ENCODE measurements around the gene ZNF880.
A peak's percentile ranks its signal among the peaks of the same experiment; 100 is the strongest.

The ZNF880 gene

DNA sequence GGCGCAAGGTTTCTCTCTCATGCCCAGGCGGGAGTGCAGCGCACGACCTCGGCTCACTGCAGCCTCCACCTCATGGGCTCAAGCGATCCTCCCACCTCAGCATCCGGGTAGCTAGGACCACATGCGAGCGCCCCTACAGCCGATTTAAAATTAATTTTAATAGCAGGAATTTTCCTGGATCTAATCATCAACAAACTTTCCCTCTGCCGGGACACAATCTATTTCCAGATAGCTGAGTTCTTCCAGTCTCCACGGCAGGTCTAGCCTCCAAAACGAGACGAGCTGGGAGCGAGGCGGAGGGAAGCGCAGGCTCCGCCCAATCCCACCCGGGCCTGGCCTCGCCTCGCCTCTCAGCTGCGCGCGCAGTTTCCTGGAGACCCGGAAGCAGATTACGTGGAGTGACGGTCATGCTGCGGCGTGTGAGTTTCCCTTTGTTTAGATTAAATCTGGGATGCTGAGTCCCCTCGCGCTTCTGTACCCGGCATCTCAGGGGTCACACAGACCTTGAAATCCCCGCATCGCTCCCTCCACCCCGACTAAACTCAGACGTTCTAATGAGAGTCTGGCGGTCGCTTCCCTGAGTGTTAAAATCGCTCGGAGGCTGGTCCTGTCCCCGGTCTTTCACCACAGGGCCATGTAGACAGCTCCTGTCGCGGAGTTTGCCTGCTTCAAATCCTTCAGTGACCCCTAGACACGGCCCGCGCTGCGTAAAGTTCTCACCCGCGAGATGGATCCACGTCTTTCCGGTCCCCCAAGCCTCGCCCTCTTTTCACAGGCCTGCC lies at the start of gene ZNF880:
TSS of gene ZNF880 (plus strand) at position 365 of the 782 bp plus-strand sequence. CDS start at position 408, 43 bp downstream.
- peak; percentile 96 for DNase-seq (ENCODE audit: low read depth, low spot score)

DNA sequence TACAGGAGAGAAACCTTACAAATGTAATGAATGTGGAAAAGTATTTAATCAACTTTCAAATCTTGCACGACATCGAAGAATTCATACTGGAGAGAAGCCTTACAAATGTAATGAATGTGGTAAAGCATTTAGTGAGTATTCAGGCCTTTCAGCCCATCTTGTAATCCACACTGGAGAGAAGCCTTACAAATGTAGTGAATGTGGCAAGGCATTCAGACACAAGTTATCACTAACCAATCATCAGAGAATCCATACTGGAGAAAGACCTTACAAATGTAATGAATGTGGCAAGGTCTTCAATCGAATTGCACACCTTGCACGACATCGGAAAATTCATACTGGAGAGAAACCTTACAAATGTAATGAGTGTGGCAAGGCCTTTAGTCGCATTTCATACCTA lies 47.3 kb upstream of the ZNF880 start:
- DNase-seq (ENCODE audit: low read depth, low spot score) = no peak

- no peak for DNase-seq (ENCODE audit: low read depth, low spot score)
Observed at GRCh38 chr19:52331757-52332156, 38.0 kb upstream of the ZNF880 start.

GRCh38 chr19:52335768-52336116 lies 34.0 kb upstream of the ZNF880 start:
- no peak for DNase-seq (ENCODE audit: low read depth, low spot score)

DNA sequence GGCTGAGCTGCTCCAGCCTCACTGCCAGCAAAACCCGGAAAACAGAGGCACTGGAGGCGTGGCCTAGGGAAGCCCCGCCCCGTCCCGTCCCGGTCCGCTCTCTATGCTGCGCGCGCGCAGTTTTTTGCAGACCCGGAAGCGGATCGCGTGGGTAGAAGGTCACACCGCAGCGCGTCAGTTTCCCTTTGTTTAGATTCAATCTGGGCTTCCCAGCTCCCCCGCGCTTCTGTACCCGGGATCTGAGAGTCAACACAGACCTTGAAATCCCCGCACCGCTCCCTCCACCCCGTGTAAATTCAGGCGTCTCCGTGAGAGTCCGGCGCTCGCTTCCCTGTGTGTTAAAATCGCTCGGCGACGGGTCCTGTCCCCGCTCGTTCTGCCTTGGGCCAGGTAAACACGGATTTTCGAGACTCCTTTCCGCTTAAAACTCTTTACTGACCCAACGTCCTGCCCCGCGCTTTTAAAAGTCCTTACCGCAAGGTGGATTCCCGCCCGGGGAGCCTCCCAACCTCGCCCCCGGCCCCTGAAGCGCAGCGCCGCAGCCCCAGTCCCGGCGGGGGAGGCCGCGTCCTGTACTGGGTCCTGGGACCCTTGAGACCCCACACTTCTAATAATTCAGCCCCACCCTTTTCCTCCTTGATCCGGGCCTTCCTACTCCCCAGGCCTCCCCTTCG lies 33.5 kb upstream of the ZNF880 start, which contains the start of gene ZNF610:
TSS of gene ZNF610 (plus strand) at position 127 of the 674 bp plus-strand sequence. CDS start 12,930 bp downstream, outside the sequence.
- peak; percentile 93 for DNase-seq (ENCODE audit: low read depth, low spot score)

DNA sequence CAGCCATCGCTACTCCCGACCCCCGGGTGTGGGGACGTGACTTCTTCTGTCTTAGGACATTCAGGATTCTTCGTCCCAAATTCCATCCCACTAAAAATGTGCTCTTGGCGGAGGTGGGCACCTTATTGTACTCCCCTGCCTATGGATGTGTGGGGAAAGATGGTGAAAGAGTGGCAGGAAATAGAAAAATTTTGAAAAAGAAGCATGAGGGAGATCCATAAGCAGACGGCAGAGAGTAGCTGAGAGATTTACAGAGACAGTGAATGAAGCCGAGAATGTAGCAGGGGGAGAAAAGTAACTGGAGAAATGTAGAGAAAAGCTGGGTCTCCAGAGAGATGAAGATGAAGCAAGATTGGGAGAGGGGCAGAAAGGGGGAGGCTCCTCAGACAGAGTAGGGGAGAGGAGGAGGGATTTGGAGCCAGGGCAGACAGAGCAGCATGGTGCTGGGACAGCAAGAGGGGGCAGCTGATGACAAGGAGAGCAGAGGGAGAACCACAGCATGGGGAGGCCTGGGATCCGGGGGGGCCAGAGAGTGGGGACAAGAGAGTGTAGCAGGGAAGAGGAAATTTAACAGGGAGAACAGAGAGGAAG lies 32.8 kb upstream of the ZNF880 start:
- peak; percentile 12 for DNase-seq (ENCODE audit: low read depth, low spot score)

DNA sequence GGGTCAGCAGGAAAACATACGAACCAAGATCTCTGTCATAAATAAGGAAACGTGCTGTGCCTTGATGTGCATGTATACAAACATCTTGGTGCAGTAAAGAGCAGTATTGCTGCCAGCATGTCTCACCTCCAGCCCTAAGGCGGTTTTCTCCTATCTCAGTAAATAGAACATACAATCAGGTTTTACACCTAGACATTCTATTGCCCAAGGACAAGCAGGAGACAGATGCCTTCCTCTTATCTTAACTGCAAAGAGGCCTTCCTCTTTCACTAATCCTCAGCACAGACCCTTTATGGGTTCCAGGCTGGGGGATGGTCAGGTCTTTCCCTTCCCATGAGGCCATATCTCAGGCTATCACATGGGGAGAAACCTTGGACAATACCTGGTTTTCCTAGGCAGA lies 30.7 kb upstream of the ZNF880 start:
- peak; percentile 23 for DNase-seq (ENCODE audit: low read depth, low spot score)

- peak; percentile 88 for DNase-seq (ENCODE audit: low read depth, low spot score)
Observed at GRCh38 chr19:52343548-52343947, 26.2 kb upstream of the ZNF880 start.

- DNase-seq (ENCODE audit: low read depth, low spot score) = no peak
Observed at GRCh38 chr19:52345162-52345561, 24.6 kb upstream of the ZNF880 start.

GRCh38 chr19:52351512-52351911 lies 18.2 kb upstream of the ZNF880 start:
- peak; percentile 70 for DNase-seq (ENCODE audit: low read depth, low spot score)

- no peak for DNase-seq (ENCODE audit: low read depth, low spot score)
Observed at GRCh38 chr19:52366414-52366824, 3.3 kb upstream of the ZNF880 start.

- no peak for DNase-seq (ENCODE audit: low read depth, low spot score)
Observed at GRCh38 chr19:52370341-52370710, 603 bp downstream of the ZNF880 start.

- no peak for DNase-seq (ENCODE audit: low read depth, low spot score)
Observed at GRCh38 chr19:52391135-52391534, 21.4 kb downstream of the ZNF880 start.

GRCh38 chr19:52397310-52398080 lies 27.8 kb downstream of the ZNF880 start, which contains the start of gene ZNF528:
Gene ZNF528 (plus strand): TSS chr19:52397849. CDS start chr19:52402014, 4,165 bp downstream.
- DNase-seq (ENCODE audit: low read depth, low spot score) = peak; percentile 95

GRCh38 chr19:52398081-52398441 lies 28.3 kb downstream of the ZNF880 start:
- no peak for DNase-seq (ENCODE audit: low read depth, low spot score)

DNA sequence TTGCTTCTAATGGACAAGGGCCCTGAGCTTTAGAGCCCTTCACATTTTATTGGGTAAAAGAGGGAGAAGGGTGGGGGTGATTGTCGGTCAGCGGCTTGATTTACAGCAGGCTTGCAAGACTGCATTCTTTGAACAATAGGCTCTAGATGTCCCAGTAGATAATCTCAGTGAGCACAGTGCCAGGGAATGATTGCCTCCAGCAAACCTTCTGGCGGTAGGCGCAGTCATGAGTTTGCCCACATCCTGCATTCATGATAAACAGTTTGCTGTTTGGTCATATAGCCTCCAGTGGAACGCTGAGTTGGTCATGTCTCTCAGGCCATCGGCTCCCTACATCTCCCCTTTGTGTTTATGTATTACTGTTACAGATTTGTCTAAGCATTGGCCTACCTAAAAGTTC lies 40.6 kb downstream of the ZNF880 start:
- peak; percentile 43 for DNase-seq (ENCODE audit: low read depth, low spot score)

GRCh38 chr19:52415711-52416110 lies 46.0 kb downstream of the ZNF880 start:
- DNase-seq (ENCODE audit: low read depth, low spot score) = no peak

GRCh38 chr19:52428937-52429336 lies 59.2 kb downstream of the ZNF880 start, which contains the start of gene ZNF534:
Gene ZNF534 (plus strand): TSS chr19:52429148. CDS start chr19:52431475, 2,327 bp downstream.
- no peak for DNase-seq (ENCODE audit: low read depth, low spot score)
